Hippocampal formation (tissue), 2 donors: ENCODE measurements around the gene CCT8.
"Not testable (repeated sequence)": the region's sequence is repeated elsewhere in the genome, so short reads cannot be mapped to it uniquely, and the experiment has no call there.

Source experiments
- DNase-seq, 2 donors: peaks; one replicate each; lab custom pipeline; 2025; lab: John Stamatoyannopoulos, UW

The CCT8 gene

DNA sequence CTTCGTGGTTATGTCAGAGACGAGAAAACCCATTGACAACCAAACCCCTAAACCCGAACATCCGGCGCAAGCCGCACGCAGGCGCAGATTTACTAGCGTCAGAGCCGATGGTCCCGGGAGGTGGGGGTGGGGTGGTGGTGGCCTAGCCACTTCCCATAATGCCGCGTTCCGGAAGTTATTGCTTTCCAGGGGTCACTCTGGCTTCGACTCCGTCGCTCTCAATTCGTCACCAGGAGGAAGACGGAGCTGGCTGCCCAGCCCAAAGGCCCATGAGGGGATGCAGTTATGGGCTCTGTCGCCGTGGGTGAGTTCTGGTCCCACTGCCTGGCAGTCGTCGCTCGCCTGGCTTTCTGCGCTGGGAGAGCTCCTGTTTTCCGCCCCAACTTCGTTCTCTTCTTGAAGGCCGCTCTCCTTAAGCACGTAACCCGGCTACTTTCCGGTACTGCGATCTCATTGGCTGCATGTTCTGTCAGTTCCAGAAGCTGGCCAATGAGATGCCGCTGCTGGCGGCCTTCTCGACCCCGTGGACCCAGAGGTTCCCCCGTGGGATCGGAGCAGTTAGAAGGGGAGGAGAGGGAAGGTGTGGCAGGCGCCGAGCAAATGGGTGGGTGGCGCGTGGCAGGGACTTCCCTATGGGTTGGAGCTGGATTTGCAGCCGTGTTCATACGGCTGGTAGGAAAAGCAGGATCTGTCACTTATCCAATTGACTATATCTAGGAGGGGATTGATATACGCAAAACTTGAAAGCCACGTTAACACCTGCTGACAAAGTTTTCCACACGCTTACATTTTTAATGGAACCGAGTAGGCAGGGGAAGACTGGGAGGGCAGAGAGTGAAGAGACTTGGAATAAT, 48.7 kb downstream of the CCT8 start, which contains the start of gene USP16:
USP16 (plus strand) TSS at position 195 of the 854 bp plus-strand sequence. CDS start 3,246 bp downstream, outside the sequence.
- DNase-seq, result peak; percentile 94 to 96

GRCh38 chr21:29022166-29022565, 51.3 kb downstream of the CCT8 start:
- DNase-seq, result no peak

- no peak for DNase-seq
Observed at GRCh38 chr21:29018540-29018939, 54.9 kb downstream of the CCT8 start.

- no peak for DNase-seq
Observed at GRCh38 chr21:29017639-29018237, 55.7 kb downstream of the CCT8 start.

- DNase-seq, result not testable (repeated sequence)
Observed at GRCh38 chr21:29011236-29011635, 62.2 kb downstream of the CCT8 start.

- no peak for DNase-seq
Observed at GRCh38 chr21:29008367-29008766, 65.1 kb downstream of the CCT8 start.

- no peak for DNase-seq
Observed at GRCh38 chr21:29007810-29008209, 65.6 kb downstream of the CCT8 start.

DNA sequence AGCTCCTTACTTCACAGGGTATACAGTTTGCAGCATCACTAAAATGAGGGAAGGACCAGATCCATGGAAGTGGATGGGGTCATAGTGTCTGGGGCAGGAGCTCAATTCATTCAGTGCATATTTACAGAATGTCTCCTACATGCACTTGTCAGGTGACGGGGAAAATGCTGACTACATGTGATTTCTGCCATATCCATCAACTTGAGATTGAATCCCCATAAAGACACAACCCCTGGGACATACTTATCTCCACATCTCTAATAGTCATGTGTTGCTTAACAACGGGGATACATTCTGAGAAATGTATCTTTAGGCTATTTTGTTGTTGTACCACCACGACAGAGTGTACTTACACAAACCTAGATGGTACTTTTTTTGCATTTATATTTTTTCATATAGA, 66.3 kb downstream of the CCT8 start:
- no peak for DNase-seq
